BE2C (cell line): ENCODE measurements around the gene PIP4K2C.

Experiments
- DNase-seq: peaks from one replicate; pipeline ENCODE4 v3.0.0-alpha.2; 2020
- H3K27me3 ChIP-seq: fragments of 250-450 bp; sonication (Bioruptor Pico); 2 replicates; pipeline ENCODE4 v1.5.1; 2020; ENCODE audit warnings: mild to moderate bottlenecking
- H3K36me3 ChIP-seq: fragments of 250-450 bp; sonication (Bioruptor Pico); 2 replicates; pipeline ENCODE4 v1.5.1; 2020; ENCODE audit warnings: mild to moderate bottlenecking
- H3K4me1 ChIP-seq: fragments of 250-450 bp; sonication (Bioruptor Pico); 2 replicates; pipeline ENCODE4 v1.5.1; 2020
- H3K4me3 ChIP-seq: 2 replicates; pipeline ENCODE4 v1.5.1; 2011; ENCODE audit warnings: low read depth, low read length
- H3K9me3 ChIP-seq: fragments of 250-450 bp; sonication (Bioruptor Pico); 2 replicates; pipeline ENCODE4 v1.5.1; 2020
- CTCF ChIP-seq: IDR thresholded peaks from 2 replicates; pipeline ENCODE4 v1.5.1; 2012; ENCODE audit warnings: mild to moderate bottlenecking, low read depth, low read length

PIP4K2C gene

DNA sequence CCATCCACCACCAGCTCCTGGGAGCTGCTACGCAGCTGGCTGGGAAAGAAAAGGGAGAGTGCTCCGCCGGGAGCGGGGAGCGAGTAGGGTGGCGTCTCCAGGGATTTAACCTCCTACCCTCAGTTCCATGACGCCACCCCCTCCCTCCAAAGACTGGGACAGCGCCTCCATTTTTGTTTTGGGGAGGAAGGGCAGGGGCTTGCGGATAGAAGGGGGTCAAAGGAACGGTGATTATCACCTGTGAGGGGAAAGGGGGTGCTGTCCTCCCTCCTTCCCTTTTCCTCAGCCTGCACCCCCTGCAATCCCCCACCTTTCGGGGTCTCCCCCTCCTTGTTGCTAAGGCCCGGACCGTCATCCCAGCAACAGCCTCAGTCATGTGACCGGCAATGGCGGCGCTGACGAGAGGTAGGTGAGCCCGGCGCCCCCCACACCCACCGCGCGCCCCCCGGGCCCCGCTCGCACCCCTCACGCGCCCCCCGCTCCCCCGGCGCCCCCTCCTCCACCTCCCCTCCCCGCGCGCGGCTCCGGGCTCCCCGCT lies 13.5 kb downstream of the PIP4K2C start, which contains the start of gene DTX3:
Gene DTX3 (plus strand): TSS at position 371 of the 538 bp plus-strand sequence. CDS start 1,694 bp downstream, outside the sequence.
- H3K9me3 ChIP-seq = no peaks in the 10 kb centered on the region
- no peak for TF ChIP-seq CTCF
- peak within 1 kb of the TSS; percentile 92 for H3K4me3 ChIP-seq
- H3K36me3 ChIP-seq = peaks cover 7% of the 10 kb centered on the region; the same call in 1 of the 2 replicates
- peaks cover 7% of the 10 kb centered on the region; the same call in 1 of the 2 replicates for H3K4me1 ChIP-seq
- DNase-seq = peak; percentile 58
- no peaks in the 10 kb centered on the region for H3K27me3 ChIP-seq

- peak overlapping the region; percentile 92 for H3K4me3 ChIP-seq
- H3K36me3 ChIP-seq = peaks cover 7% of the 10 kb centered on the region; the same call in 1 of the 2 replicates
- no peak for TF ChIP-seq CTCF
- peaks cover 7% of the 10 kb centered on the region for H3K4me1 ChIP-seq
- no peaks in the 10 kb centered on the region for H3K9me3 ChIP-seq
- peak; percentile 49 for DNase-seq
- H3K27me3 ChIP-seq = no peaks in the 10 kb centered on the region
Measured at GRCh38 chr12:57604992-57605810, 14.2 kb downstream of the PIP4K2C start.

DNA sequence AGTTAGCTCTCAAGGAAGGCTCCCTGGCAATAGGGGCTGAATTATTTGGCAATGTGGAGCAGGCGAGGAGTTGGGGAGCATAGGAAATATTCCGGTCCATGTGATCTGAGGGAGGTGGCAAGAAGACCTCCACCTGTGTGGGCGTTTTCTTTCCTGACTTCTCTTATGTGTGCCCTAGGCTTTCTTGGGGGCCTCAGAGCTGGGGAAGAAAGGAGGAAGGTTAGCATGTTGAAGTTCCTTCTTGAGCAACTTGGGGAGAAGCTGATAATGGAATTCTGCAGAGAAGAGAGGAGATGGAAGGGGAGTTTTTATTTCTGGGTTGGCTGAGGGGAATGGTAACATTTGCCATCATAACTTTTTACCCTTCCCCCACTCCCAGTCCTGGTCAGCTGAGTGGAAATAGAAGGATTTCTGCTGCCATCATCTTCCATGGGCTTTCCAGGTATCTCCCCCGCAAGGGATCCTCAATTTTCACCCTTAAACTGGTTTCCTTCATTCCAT lies 14.9 kb downstream of the PIP4K2C start:
- peaks cover 7% of the 10 kb centered on the region; the same call in 1 of the 2 replicates for H3K36me3 ChIP-seq
- peaks cover 12% of the 10 kb centered on the region for H3K4me1 ChIP-seq
- TF ChIP-seq CTCF = no peak
- H3K4me3 ChIP-seq = peak overlapping the region; percentile 92
- no peaks in the 10 kb centered on the region for H3K9me3 ChIP-seq
- H3K27me3 ChIP-seq = no peaks in the 10 kb centered on the region
- DNase-seq = no peak

DNA sequence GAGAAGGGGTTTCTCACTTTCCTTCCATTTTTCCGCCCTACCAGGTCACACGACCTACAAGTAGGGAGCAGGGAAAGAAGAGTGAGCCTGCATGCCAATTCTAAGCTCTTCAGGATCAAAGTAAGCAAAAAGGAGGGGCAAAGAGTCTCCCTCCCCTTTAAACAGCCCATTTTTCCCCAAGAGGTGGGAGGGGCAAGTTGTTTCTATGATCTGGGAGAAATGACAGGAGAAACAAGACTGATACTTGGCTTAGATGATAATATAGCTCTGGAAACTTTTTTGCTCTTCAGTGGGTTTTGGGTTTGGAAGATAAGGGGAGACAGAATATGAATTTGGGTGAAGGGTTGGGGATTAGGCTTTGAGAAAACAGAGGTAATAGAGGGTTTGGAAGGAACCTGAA lies 15.4 kb downstream of the PIP4K2C start:
- Histone ChIP-seq H3K4me1 (peaks cover 12% of the 10 kb centered on the region), H3K27me3 (no peaks in the 10 kb centered on the region), H3K4me3 (no peak overlapping the region)

GRCh38 chr12:57606821-57607220 lies 15.8 kb downstream of the PIP4K2C start:
- no peak for DNase-seq
- Histone ChIP-seq H3K36me3 (peaks cover 7% of the 10 kb centered on the region; the same call in 1 of the 2 replicates), H3K4me3 (no peak overlapping the region), H3K9me3 (no peaks in the 10 kb centered on the region), H3K27me3 (no peaks in the 10 kb centered on the region), H3K4me1 (peaks cover 12% of the 10 kb centered on the region)
- no peak for TF ChIP-seq CTCF

More for the DNA sequence above, 15.4 kb downstream of the PIP4K2C start:
- DNase-seq = no peak
- TF ChIP-seq CTCF = no peak
- Histone ChIP-seq H3K9me3 (no peaks in the 10 kb centered on the region), H3K36me3 (peaks cover 7% of the 10 kb centered on the region; the same call in 1 of the 2 replicates)
